ENCODE data around the gene GXYLT2. TPM values are rescaled to one million over a fixed set of nuclear protein-coding genes. Genes with fewer than 3 reads are reported as not detected.

The GXYLT2 gene
- total RNA-seq, 1 donor from 2014 or later = 0.79 TPM

GRCh38 chr3:72953325-72953956 lies 65.6 kb downstream of the GXYLT2 start:
- TF ChIP-seq, protein P1, sequence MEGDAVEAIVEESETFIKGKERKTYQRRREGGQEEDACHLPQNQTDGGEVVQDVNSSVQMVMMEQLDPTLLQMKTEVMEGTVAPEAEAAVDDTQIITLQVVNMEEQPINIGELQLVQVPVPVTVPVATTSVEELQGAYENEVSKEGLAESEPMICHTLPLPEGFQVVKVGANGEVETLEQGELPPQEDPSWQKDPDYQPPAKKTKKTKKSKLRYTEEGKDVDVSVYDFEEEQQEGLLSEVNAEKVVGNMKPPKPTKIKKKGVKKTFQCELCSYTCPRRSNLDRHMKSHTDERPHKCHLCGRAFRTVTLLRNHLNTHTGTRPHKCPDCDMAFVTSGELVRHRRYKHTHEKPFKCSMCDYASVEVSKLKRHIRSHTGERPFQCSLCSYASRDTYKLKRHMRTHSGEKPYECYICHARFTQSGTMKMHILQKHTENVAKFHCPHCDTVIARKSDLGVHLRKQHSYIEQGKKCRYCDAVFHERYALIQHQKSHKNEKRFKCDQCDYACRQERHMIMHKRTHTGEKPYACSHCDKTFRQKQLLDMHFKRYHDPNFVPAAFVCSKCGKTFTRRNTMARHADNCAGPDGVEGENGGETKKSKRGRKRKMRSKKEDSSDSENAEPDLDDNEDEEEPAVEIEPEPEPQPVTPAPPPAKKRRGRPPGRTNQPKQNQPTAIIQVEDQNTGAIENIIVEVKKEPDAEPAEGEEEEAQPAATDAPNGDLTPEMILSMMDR (IDR thresholded peaks at IDR 0.05; ENCODE audit: insufficient read depth, low read length, severe bottlenecking) = no peak
- H3K27me3 ChIP-seq (ENCODE audit: control insufficient read depth, insufficient read depth, low read length) = no peaks in the 10 kb centered on the region
- H3K36me3 ChIP-seq (ENCODE audit: control insufficient read depth, insufficient read depth, low read length) = no peaks in the 10 kb centered on the region
- no peak overlapping the region for H3K4me3 ChIP-seq (ENCODE audit: low read depth, low read length)
- DNase-seq (ENCODE audit: low read depth) (peak; percentile 59), FAIRE-seq (no peak)

GRCh38 chr3:72957297-72957696 lies 69.5 kb downstream of the GXYLT2 start:
- no peak overlapping the region for H3K4me3 ChIP-seq (ENCODE audit: low read depth, low read length)
- DNase-seq (ENCODE audit: low read depth) = no peak
- H3K36me3 ChIP-seq (ENCODE audit: control insufficient read depth, insufficient read depth, low read length) = no peaks in the 10 kb centered on the region
- no peaks in the 10 kb centered on the region for H3K27me3 ChIP-seq (ENCODE audit: control insufficient read depth, insufficient read depth, low read length)
- no peak for FAIRE-seq
- TF ChIP-seq, protein P1 (IDR thresholded peaks at IDR 0.05; ENCODE audit: insufficient read depth, low read length, severe bottlenecking) = no peak

- H3K36me3 ChIP-seq (ENCODE audit: control insufficient read depth, insufficient read depth, low read length) = no peaks in the 10 kb centered on the region
- no peaks in the 10 kb centered on the region for H3K27me3 ChIP-seq (ENCODE audit: control insufficient read depth, insufficient read depth, low read length)
- no peak overlapping the region for H3K4me3 ChIP-seq (ENCODE audit: low read depth, low read length)
- TF ChIP-seq, protein P1 (IDR thresholded peaks at IDR 0.05; ENCODE audit: insufficient read depth, low read length, severe bottlenecking) = no peak
- no peak for DNase-seq (ENCODE audit: low read depth)
- no peak for FAIRE-seq
These were observed 71.5 kb downstream of the GXYLT2 start for GRCh38 chr3:72959336-72959735.

GRCh38 chr3:72960812-72961518 lies 73.1 kb downstream of the GXYLT2 start:
- TF ChIP-seq, protein P1 (IDR thresholded peaks at IDR 0.05; ENCODE audit: insufficient read depth, low read length, severe bottlenecking) = no peak
- Histone ChIP-seq H3K4me3 (ENCODE audit: low read depth, low read length) (no peak overlapping the region), H3K27me3 (ENCODE audit: control insufficient read depth, insufficient read depth, low read length) (no peaks in the 10 kb centered on the region), H3K36me3 (ENCODE audit: control insufficient read depth, insufficient read depth, low read length) (no peaks in the 10 kb centered on the region)
- no peak for DNase-seq (ENCODE audit: low read depth)
- no peak for FAIRE-seq

DNA sequence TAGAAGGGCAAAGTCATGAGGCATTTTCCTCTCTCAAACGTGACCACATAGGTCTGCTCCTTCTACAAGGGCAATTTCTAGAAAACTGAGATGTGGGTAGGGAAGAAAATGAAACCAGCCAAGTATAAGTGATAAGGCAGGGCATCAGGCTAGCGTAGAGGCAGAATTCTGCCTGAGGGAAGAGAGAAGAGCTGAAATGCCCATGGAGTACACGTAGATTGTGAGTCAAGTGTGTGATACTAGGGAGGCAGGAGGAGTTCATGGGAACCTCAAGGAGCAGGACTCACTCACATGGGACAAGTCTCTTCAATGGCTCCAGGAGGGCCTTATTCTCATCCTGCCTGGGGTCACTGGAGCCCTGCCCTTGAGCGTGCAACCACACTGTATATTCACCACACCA lies 73.9 kb downstream of the GXYLT2 start:
- FAIRE-seq = peak; percentile 83
- H3K27me3 ChIP-seq (ENCODE audit: control insufficient read depth, insufficient read depth, low read length) = no peaks in the 10 kb centered on the region
- peak; percentile 29 for DNase-seq (ENCODE audit: low read depth)

More for the DNA sequence above, 73.9 kb downstream of the GXYLT2 start:
- no peak overlapping the region for H3K4me3 ChIP-seq (ENCODE audit: low read depth, low read length)
- TF ChIP-seq, protein P1 (IDR thresholded peaks at IDR 0.05; ENCODE audit: insufficient read depth, low read length, severe bottlenecking) = no peak
- no peaks in the 10 kb centered on the region for H3K36me3 ChIP-seq (ENCODE audit: control insufficient read depth, insufficient read depth, low read length)
